GM10847 (cell line): Measurements from ENCODE around the gene TFRC.

Experiments
- POLR2A ChIP-seq: IDR thresholded peaks from 2 replicates; pipeline ENCODE4 v1.6.1; 2011; ENCODE audit not compliant: insufficient read length; ENCODE audit errors: extremely low read depth

The TFRC gene

DNA sequence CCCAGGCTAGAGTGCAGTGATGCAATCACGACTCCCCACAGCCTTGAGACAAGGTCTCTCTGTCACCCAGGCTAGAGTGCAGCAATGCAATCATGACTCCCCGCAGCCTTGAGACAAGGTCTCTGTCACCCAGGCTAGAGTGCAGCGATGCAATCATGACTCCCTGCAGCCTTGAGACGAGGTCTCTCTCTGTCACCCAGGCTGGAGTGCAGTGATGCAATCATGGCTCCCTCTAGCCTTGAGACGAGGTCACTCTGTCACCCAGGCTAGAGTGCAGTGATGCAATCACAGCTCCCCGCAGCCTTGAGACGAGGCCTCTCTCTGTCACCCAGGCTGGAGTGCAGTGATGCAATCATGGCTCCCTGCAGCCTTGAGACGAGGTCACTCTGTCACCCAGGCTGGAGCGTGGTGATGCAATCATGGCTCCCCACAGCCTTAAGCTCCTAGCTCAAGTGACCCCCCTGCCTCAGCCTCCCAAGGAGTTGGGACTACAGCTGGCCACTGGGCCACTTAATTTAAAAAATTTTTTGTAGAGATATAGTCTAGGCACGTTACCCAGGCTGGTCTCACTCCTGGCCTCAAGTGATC is 26.1 kb downstream of the TFRC start:
- no peak for TF ChIP-seq POLR2A

DNA sequence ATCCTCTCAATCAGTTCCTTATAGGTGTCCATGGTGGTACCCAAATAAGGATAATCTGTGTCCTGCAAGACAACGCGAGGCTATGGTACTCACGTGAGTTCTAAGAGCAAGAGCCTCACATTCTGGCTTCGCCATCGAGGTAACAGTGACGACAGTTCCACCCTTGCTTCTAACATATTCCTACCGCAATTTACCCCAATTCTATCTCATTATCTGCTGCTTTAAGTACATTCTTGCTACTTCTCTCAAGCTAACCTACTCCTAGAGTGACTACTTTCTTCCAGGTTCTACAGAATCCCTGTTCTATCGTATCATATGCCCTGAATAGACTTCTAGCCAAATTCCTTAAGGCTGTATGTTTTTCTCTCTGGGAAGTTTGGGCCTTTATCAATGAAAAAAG is 26.6 kb downstream of the TFRC start:
- TF ChIP-seq POLR2A = no peak

DNA sequence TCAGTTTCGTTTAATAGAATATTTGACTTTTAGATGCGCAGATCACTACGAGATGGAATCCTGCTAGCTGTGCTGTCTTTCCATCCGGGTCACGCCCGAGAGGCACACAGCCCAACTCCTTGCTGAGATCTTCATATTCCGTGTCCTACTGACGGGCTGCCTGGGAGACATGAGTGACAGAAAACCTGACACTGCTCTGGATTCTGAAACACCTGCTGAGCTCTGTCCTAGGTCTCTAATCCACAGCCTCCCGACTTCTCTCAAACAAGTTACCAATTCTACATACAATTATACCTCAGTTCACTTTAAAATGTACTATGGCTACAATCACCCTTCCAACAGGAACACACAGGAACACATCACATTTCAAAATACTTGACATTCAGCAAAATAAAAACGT is 27.2 kb downstream of the TFRC start:
- no peak for TF ChIP-seq POLR2A

DNA sequence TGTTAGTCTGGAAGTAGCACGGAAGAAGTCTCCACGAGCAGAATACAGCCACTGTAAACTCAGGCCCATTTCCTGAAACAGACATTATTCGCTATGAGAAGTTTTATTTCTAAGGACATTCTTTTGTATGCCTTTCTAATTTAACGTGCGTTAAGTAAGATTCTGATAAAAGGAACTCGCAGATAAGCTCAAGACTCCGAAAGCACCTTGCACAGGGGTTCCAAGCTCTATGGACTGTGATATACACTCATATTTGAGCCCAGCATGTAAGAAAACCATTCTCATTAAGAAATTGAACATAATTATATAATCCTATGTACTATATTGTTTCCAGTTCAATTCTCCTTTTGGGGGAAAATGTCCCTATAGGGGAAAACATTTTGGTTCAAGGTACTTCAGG is 28.4 kb downstream of the TFRC start:
- no peak for TF ChIP-seq POLR2A

DNA sequence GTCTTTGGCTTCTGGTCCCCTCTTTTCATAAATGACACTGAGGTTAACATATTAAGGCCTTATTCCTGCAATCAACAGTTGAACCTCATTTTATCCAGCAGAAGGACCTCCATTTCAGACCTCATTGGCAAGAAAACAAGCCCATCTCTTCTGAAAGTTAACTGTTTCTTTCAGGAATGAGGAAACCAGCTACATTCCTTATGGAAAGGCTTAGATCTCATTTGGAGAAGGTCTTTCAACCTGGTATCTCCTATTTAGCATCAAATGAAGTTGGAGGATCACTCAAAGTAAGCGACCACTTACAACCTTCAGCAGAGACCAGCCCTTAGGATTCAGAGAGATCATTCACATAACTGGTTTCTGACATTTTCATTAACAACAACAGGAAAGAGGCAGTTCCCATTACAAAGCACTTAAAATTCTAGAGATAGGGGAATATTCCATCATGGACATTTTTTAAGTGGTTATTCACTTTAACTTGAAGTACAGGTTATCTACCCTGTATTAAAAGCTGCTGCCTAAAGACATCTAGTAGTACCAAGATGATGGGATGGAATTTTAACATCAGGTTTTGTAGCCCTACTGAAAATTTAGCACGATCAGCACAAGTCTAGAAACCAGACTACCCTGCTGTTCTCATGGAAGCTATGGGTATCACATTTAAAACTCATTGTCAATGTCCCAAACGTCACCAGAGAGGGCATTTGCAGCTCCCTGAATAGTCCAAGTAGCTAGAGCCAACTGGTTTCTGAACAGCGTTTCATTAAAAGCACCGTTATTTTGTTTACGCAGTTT is 30.4 kb downstream of the TFRC start:
- TF ChIP-seq POLR2A = no peak

DNA sequence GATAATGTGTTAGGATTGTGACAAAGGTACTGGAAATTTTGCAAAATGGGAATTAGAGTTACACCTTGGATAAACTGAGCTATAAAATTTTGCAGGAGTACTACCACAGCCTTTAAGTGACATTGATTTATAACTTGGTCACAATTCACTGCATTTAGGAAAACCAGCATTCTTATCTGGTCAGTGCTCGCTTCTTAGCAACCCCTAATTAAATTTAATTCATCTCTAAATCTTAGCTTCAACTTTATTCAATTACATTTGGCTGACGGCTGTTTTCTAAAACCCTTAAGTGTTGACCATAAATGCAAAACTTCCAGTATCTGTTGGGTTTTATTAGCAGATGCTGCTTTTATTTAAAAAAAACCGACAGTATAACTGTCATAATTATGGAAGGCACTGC is 31.3 kb downstream of the TFRC start:
- no peak for TF ChIP-seq POLR2A

DNA sequence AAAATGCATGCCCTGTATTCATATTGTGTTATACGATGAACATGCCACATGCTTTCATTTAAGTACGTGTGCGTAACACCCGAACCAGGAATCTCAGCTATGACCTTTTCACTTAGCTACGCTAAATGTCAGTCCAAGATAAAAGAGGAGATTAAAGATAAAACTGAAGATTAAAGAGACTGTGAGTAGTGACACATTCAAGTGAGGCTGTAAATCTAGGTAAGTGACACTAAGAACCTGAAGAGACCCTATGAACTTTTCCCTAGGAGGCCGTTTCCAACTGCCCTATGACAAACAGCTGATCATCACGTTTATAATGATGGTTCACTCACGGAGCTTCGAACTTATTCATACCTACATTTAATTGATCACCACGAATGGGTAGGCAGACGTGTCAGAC is 32.2 kb downstream of the TFRC start:
- no peak for TF ChIP-seq POLR2A

DNA sequence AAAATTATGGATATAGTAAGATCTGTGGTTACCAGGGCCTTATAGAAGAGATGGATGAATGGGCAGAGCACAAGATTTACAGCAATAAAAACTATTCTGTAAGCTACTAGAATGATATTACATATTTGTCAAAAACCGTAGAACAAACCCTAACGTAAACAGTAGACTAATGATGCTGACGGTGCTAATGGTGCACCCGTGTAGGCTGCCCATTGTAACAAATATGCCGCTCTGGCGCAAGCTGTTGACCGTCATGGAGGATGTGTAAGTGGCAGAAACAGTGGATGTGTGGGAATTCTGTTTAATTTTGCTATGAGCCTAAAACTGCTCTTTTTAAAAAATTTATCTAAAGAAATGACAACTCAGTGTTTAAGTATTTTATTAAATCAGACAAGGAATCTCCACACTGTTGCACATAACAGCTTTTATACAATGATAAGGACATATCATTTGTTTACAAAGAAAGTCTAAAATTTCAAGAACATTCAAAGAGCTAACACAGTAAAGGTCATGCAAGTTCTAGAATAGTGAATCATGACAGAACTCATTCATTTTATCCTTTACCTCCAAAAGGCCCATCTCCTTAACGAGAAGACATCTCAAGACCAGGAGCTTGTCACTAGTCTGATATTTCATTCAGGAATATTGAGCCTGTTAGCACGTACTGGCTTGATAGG is 32.8 kb downstream of the TFRC start:
- TF ChIP-seq POLR2A = no peak

DNA sequence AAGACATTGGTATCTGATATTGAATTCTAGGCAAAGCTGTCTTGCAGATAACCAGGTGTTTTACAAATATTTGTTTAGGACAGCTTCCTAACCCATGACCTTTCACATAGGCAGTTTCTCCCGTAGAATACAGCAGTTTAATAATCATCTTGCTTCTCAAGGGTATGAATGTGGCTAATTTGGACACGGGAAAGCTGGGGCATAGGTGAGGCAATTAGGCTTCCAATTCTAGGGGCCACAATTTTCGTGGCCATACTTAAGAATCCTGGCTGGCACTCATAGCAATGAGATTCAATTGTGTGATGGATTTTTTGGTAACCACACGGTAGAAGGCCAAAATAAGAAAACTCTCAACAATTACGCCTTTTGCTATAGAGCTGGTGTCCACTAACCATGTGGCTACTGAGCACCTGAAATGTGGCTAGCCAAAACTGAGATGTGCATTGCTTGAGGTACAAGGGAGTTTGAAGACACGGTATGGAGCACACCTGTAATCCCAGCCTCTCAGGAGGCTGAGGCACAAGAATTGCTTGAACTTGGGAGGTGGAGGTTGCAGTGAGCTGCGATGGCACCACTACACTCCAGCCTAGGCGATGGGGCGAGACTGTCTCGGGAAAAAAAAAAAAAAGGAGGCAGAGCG is 34.4 kb downstream of the TFRC start:
- peak; percentile 19 for TF ChIP-seq POLR2A

DNA sequence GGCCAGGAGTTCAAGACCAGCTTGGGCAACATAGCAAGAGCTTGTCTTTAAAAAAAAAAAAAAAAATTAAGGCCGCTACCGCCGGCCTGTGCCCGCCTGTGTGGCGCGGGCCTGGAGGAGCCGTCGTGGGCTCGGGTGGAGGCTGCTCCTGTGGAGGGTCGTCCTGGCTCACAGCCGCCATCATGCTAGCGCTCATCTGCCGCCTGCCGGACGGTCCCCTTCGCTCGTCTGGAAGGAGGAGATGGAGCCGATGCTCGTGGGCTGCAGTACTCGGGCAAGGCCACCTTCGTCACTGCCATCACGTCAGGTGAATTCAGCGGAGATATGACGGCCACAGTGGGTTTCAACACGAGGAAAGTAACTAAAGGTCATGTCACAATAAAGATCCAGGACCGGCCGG is 37.4 kb downstream of the TFRC start:
- TF ChIP-seq POLR2A = no peak

DNA sequence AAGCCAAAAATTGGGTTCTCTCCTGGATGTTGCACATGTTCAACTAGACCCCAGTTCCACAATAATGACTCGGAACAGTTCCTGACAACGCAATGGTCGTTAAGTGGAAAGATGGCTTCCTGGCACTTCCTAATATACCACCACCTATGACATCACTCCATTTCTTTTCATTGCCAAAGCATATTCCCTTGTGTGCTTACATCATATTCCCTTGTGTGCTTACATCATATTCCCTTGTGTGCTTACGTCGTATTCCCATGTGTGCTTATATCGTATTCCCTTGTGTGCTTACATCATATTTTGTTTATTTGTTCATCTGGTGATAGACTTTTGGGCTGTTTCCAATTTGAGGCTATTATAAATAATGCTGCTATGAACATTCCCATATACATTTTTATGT is 39.2 kb downstream of the TFRC start:
- TF ChIP-seq POLR2A = no peak

DNA sequence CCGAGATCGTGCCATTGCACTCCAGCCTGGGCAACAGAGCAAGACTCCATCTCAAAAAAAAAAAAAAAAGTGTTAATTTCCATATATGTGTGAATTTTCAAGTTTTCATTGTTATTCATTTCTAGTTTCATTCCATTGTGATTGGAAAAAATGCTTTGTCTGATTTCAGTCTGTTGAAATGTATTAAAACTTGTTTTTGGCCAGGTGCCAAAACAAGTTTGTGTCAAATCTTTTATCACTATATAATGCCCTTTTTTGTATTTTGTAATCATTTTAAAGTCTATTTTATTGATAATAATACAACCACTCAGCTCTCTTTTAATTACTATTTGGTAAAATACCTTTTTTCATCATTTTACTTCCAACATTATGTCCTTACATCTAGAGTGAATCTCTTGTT is 42.5 kb downstream of the TFRC start:
- no peak for TF ChIP-seq POLR2A

DNA sequence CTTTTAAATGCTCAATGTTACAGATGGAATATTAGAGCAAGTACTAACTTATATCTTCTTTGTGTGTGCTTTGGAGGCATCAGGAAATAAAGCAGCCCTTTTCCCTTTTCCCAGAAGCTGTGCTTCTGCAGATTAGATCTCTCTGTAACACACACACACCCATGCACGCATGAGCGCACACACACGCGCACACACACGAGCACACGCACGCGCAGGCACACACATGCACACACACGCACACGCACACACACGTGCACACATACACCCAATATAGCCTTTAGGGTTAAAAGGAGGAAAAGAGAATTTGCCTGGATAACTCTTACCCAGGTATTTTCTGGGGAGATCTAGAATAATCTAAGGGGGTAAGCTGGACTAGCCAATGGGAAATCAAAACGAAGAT is 56.9 kb downstream of the TFRC start:
- no peak for TF ChIP-seq POLR2A

DNA sequence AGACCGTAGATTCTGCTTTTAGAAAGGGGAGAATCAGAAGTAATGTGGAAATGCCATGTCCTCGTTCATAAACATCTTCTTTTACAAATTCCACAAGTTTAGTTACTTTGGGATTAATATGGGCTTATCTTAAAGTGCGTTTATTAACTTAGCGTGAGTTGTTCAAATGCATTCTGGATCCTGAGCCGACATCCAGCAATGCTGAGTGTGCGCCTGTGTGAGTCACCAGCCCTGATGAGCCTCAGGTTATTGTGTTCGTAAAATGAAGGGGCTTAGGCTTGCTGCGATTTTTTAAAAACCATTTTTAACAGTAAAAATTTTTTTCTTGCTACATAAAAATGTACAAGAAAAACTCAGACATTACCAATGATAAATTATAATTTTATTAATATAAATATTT is 57.9 kb downstream of the TFRC start:
- no peak for TF ChIP-seq POLR2A

DNA sequence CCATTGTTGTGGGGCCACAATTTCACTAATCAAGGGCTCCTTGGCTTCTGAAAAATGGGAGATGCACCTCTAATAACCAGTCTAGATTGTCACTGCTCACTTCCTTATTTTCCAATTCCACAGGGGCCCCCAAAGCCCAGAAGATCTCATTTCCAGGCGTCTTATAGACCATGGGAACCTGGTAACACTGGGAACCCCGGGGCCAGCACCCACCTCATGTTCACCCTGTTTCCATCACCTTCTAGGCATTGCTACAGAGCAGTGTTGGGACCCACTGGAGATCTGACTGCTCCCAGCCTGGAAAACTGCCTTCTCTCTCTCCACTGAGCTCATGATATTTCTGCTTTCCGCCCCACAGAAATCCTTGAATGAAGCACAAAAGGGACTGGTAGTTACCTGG is 61.5 kb downstream of the TFRC start:
- TF ChIP-seq POLR2A = no peak

DNA sequence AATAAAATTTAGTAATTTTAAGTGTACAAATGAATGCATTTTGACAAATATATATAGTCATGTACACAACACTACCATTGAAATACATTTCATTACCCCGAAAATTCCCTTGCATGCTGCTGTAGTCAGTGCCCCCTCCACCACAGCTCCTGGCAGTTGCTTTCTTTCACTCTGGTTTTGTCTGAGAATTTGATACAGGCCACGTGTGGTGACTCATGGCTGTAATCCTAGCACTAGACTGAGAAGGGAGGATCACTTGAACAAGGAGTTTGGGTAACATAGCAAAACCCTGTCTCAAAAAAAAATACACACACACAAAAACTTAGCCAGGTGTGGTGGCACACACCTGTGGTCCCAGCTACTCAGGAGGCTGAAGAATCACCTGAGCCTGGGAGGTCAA is 65.4 kb downstream of the TFRC start:
- TF ChIP-seq POLR2A = no peak

DNA sequence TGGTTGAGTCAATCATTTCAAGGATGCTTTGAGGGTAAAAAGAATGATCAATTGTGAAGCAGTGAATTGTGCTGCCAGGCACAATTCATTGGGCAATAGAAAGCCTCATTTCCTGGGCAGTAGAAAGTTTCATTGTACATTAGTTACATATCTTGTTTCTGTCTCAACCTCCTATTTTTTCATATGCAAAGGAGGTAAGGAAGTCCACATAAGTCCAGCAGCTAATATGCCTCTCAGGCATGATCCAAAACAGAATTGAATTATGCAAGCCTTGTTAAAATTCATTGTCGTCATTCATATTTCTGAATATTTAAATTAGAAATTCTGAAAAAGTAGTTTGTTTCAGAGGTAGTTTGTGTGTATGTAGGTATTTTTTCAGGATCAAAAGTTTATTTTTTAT is 65.8 kb downstream of the TFRC start:
- no peak for TF ChIP-seq POLR2A
